ENCODE data around the gene AGPAT3. TPM values are rescaled to one million over a fixed set of nuclear protein-coding genes. Genes with fewer than 3 reads are reported as not detected.

Gene AGPAT3
- total and polyA plus RNA-seq, 9 donors = 11.6 to 42.1 (median 31.9) TPM

DNA sequence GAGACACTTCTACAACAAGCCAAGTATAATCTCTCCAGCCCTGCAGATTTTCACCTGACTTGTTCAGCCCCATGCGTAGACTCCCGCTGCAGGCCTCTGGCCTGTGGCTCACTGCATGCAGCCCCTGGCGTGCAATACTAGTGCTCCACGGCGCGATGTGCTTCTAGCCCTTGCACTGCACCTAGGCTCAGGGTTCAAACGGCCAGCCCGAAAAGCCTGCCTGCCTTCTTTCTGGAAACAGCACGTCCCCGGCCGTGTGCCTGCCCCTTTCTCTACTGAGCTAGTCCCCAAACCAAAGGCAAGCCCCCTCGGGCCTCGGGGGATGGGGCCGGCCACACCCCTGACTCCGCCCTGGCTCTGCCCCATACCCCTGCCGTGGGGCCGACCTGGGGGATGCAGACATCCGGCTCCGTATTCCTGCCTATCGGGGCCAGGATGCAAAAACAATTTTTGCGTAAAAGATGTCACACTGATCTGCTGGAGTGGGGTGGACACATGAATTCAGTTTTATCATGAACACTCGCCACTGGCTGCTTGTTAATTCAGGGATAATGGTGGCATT is 120.7 kb downstream of the AGPAT3 start:
- Histone ChIP-seq H3K4me3 (no peak overlapping the region), H3K9me3 (no peaks in the 10 kb centered on the region), H3K4me1 (ENCODE audit: insufficient read depth) (peaks cover 10% of the 10 kb centered on the region), H3K36me3 (no peaks in the 10 kb centered on the region), H3K27ac (no peak overlapping the region), H3K27me3 (no peaks in the 10 kb centered on the region)
- WGBS, 3 donors = 39 to 59% (median 51%) methylated on average over 22 of the region's 22 CpGs
- intact Hi-C loops (cut with DNase I) = no loop called here
- no peak for TF ChIP-seq EP300 (IDR thresholded peaks at IDR 0.05)
- TF ChIP-seq CTCF (IDR thresholded peaks at IDR 0.05) = no peak
- TF ChIP-seq POLR2A (IDR thresholded peaks at IDR 0.05) = no peak
- peak in 1 of 5 donors; percentile 39 for DNase-seq

DNA sequence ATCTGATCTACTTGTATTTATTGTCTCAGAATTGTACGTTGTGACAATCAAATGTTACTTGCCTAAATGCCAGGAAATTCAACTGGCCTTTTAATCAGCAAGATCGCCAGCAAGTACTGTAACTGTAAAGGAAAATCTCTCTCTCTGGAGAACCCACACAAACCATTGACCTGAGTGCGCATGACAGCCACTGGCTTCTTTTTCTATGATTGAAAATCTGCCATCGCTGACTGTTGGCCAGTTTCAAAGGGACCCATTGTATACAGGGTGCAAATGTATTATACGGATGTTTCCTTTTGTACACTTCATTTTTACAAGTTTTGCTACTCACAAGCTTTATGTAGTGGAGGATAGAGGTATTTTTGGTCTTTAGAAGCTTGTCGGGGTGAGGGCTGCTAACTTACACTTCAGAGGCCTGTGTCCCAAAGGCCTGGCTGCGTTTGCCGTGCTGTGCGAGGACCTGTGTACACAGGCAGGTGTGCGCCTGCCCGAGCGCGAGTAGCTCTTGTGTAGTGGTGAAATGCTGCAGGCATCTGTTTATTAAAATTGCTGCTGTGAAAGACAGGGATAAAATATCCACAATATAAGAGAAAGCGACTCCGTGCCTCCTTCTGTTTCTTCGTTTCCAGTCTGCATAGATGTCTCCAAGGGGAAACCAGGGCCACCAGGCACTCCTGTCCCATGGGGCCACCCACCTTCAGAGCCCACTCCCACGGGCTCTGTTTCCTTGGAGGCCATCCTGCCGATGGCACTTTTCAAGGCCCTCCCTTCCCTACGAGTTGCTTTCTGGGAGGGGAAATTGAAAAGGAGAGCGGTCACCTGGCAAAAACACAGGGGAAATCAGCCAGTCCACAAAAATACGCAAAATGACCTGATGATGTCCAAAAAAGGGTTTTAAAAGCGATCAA is 121.8 kb downstream of the AGPAT3 start:
- Histone ChIP-seq H3K27me3 (no peaks in the 10 kb centered on the region), H3K9me3 (no peaks in the 10 kb centered on the region), H3K4me3 (no peak overlapping the region), H3K27ac (peak overlapping the region in 1 of 2 donors; percentile 32), H3K36me3 (no peaks in the 10 kb centered on the region), H3K4me1 (ENCODE audit: insufficient read depth) (peaks cover 12% of the 10 kb centered on the region)
- no peak for TF ChIP-seq POLR2A (IDR thresholded peaks at IDR 0.05)
- no peak for TF ChIP-seq EP300 (IDR thresholded peaks at IDR 0.05)
- no peak for TF ChIP-seq CTCF (IDR thresholded peaks at IDR 0.05)
- WGBS, 3 donors = 42 to 65% (median 49%) methylated on average over 22 of the region's 22 CpGs
- intact Hi-C loops (cut with DNase I) = no loop called here
- no peak for DNase-seq

GRCh38 chr21:43987509-43987908 is 122.5 kb downstream of the AGPAT3 start:
- WGBS, 3 donors = 19 to 39% (median 22%) methylated on average over 6 of the region's 6 CpGs
- H3K27ac ChIP-seq = peak overlapping the region in 1 of 2 donors; percentile 32
- no peak for DNase-seq
- no peak overlapping the region for H3K4me3 ChIP-seq
- TF ChIP-seq POLR2A (IDR thresholded peaks at IDR 0.05) (no peak), CTCF (IDR thresholded peaks at IDR 0.05) (no peak), EP300 (IDR thresholded peaks at IDR 0.05) (no peak)
- no peaks in the 10 kb centered on the region for H3K27me3 ChIP-seq
- intact Hi-C loops (cut with DNase I) = no loop called here
- no peaks in the 10 kb centered on the region for H3K9me3 ChIP-seq
- no peaks in the 10 kb centered on the region for H3K36me3 ChIP-seq
- peaks cover 13% of the 10 kb centered on the region for H3K4me1 ChIP-seq (ENCODE audit: insufficient read depth)

GRCh38 chr21:43988016-43988415 is 123.0 kb downstream of the AGPAT3 start:
- Histone ChIP-seq H3K27me3 (no peaks in the 10 kb centered on the region), H3K36me3 (no peaks in the 10 kb centered on the region), H3K9me3 (no peaks in the 10 kb centered on the region), H3K27ac (peak overlapping the region in 1 of 2 donors; percentile 32), H3K4me3 (no peak overlapping the region), H3K4me1 (ENCODE audit: insufficient read depth) (peaks cover 13% of the 10 kb centered on the region)
- intact Hi-C loops (cut with DNase I) = no loop called here
- no peak for DNase-seq
- 74 to 80% (median 76%) methylated on average over 9 of the region's 9 CpGs for WGBS, 3 donors
- no peak for TF ChIP-seq CTCF (IDR thresholded peaks at IDR 0.05)
- TF ChIP-seq EP300 (IDR thresholded peaks at IDR 0.05) = no peak
- TF ChIP-seq POLR2A (IDR thresholded peaks at IDR 0.05) = no peak

All from ovary (tissue), 9 donors.